Endothelial cell (in vitro differentiated cells): Measurements from ENCODE around the gene OTUB2. TPM values are rescaled to one million over a fixed set of nuclear protein-coding genes. Genes with fewer than 3 reads are reported as not detected.

Source experiments
- DNase-seq: peaks from one replicate; pipeline ENCODE4 v3.0.0; 2021; ENCODE audit warnings: low spot score
- H3K27ac Mint-ChIP-seq: one replicate; pipeline ENCODE4 v1.8.0; 2021; ENCODE audit warnings: mixed read lengths, inconsistent platforms; ENCODE audit not compliant: unreplicated experiment
- H3K27me3 Mint-ChIP-seq: one replicate; pipeline ENCODE4 v1.8.0; 2021; ENCODE audit warnings: mild to moderate bottlenecking, moderate library complexity, mixed read lengths, inconsistent platforms; ENCODE audit not compliant: unreplicated experiment
- H3K36me3 Mint-ChIP-seq: one replicate; pipeline ENCODE4 v1.8.0; 2021; ENCODE audit warnings: mild to moderate bottlenecking, low read depth, mixed read lengths, inconsistent platforms; ENCODE audit not compliant: unreplicated experiment
- H3K4me1 Mint-ChIP-seq: one replicate; pipeline ENCODE4 v1.8.0; 2021; ENCODE audit warnings: mild to moderate bottlenecking, mixed read lengths, inconsistent platforms; ENCODE audit not compliant: unreplicated experiment
- H3K4me3 Mint-ChIP-seq: one replicate; pipeline ENCODE4 v1.8.0; 2021; ENCODE audit warnings: mild to moderate bottlenecking, mixed read lengths, inconsistent platforms; ENCODE audit not compliant: unreplicated experiment
- H3K9me3 Mint-ChIP-seq: one replicate; pipeline ENCODE4 v1.8.0; 2021; ENCODE audit warnings: mixed read lengths, inconsistent platforms; ENCODE audit not compliant: unreplicated experiment
- total RNA-seq: library from RNA; stranded (reverse); fragmentation: NEBNext Ultra II Directional; extraction: Animal tissue kit (Norgen Biotek cat#: 25700); gene quantifications from one replicate; pipeline ENCODE4 v1.2.1, GENCODE V29; 2021; ENCODE audit not compliant: unreplicated experiment
- TF ChIP-seq, protein P1 (sequence below): fragments of 200-600 bp; sonication (generic); IDR thresholded peaks from one replicate; pipeline ENCODE4 v1.5.0; 2021; ENCODE audit warnings: antibody characterized with exemption; ENCODE audit not compliant: unreplicated experiment

OTUB2 gene
- total RNA-seq, 1 donor from 2014 or later: 2.3 TPM

DNA sequence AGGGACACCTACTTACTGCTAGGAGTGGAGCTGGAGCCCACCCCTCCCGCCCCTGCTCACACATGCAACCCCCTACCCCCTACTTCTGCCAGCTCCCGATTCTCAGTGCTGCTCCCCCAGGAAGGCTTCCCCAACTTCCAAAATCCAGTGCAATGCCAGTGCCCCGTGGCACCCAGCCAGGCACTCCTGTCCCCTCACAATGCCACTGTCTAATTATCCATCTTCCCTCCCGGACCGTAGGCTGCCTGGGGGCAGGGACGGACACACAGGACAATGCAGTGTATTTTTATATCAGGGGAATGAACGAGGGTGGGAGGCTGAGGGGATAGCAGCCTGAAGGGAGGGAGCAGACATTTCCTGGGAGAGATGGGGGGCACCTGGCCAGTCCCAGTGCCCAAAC lies 12.4 kb downstream of the OTUB2 start:
- DNase-seq: no peak
- Mint-ChIP-seq H3K27ac (no peak overlapping the region), H3K36me3 (peaks cover 8% of the 10 kb centered on the region), H3K9me3 (no peaks in the 10 kb centered on the region), H3K4me1 (no peaks in the 10 kb centered on the region), H3K27me3 (peaks cover 5% of the 10 kb centered on the region), H3K4me3 (no peak overlapping the region)
- TF ChIP-seq, protein P1, sequence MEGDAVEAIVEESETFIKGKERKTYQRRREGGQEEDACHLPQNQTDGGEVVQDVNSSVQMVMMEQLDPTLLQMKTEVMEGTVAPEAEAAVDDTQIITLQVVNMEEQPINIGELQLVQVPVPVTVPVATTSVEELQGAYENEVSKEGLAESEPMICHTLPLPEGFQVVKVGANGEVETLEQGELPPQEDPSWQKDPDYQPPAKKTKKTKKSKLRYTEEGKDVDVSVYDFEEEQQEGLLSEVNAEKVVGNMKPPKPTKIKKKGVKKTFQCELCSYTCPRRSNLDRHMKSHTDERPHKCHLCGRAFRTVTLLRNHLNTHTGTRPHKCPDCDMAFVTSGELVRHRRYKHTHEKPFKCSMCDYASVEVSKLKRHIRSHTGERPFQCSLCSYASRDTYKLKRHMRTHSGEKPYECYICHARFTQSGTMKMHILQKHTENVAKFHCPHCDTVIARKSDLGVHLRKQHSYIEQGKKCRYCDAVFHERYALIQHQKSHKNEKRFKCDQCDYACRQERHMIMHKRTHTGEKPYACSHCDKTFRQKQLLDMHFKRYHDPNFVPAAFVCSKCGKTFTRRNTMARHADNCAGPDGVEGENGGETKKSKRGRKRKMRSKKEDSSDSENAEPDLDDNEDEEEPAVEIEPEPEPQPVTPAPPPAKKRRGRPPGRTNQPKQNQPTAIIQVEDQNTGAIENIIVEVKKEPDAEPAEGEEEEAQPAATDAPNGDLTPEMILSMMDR: no peak

DNA sequence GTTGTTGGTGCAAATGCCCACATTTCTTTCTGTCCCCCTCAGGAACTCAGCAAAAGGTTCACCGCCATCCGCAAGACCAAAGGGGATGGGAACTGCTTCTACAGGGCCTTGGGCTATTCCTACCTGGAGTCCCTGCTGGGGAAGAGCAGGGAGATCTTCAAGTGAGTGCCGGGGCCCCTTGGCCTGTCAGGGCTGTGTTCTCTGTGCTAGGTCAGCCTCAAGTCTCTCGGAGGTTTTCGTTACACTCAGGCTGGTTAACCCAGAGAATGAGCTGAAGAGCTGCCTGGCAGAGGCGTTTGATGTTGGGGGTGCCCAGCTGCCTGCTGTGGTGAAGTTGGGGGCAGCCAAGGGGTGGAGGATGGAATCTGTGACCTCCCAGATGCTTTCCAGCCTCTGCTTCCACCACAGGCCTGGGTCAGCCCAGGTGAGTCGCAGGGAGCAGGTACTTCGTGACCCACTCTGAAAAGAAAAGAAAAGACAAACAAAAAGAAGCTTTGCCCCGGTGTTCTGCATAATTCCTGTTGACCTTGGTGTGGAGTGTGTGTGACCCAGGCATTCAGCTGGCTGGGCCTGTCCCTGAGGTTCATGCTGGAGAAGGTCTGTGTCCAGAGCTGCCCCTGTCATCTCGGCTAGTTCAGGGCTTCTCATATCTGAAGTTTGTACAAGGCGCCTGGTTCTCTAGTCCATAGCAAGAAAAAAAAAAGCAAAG lies 12.9 kb downstream of the OTUB2 start:
- no peaks in the 10 kb centered on the region for H3K4me1 Mint-ChIP-seq
- no peak for DNase-seq
- H3K27me3 Mint-ChIP-seq: peaks cover 5% of the 10 kb centered on the region

DNA sequence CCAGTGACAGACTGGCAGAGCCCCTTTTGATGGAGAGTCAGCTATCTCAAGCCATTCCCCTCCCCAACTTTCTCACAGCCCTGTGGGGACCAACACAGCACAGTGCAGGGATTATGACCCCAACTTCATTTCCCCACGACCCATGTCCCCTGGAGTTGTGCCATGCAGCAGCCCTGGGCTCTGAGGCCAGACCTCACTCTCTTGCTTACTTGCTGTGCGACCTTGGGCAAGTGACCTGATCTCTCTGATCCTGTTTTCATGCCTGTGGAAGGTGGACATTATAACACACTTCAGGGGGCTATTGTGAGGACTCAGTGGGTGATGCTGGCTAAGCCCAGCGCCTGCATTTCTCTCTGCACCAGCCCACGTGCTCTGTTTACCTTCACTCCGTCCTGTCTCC lies 14.1 kb downstream of the OTUB2 start:
- TF ChIP-seq, protein P1: no peak
- Mint-ChIP-seq H3K27ac (no peak overlapping the region), H3K9me3 (no peaks in the 10 kb centered on the region), H3K27me3 (peaks cover 5% of the 10 kb centered on the region), H3K4me1 (no peaks in the 10 kb centered on the region), H3K4me3 (no peak overlapping the region), H3K36me3 (peaks cover 16% of the 10 kb centered on the region)
- no peak for DNase-seq

More for the DNA sequence above, 12.9 kb downstream of the OTUB2 start:
- TF ChIP-seq, protein P1: no peak
- H3K9me3 Mint-ChIP-seq: no peaks in the 10 kb centered on the region
- H3K27ac Mint-ChIP-seq: no peak overlapping the region
- H3K36me3 Mint-ChIP-seq: peaks cover 8% of the 10 kb centered on the region
- H3K4me3 Mint-ChIP-seq: no peak overlapping the region

DNA sequence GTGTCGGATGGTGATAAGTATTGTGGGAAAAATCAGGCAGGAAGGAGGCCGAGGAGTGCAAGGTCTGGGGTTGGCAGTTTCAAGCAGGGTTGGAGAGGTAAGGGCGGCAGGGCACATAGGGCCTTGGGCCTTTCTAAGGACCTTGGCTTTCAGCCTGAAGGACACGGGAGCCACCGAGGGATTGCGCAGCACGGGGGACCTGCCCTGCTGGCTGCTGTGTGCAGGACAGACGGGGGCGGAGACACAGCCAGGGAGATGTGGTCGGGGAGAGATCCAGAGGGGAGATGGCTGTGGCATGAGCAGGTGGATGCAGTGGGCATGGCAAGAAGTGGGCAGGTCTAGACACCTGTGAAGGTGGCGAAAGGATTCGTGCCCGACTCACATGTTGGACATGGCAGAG lies 14.7 kb downstream of the OTUB2 start:
- DNase-seq: no peak
- no peaks in the 10 kb centered on the region for H3K9me3 Mint-ChIP-seq
- H3K27ac Mint-ChIP-seq: peak overlapping the region; percentile 21
- H3K27me3 Mint-ChIP-seq: peaks cover 5% of the 10 kb centered on the region
- peaks cover 22% of the 10 kb centered on the region for H3K36me3 Mint-ChIP-seq
- H3K4me1 Mint-ChIP-seq: no peaks in the 10 kb centered on the region
- TF ChIP-seq, protein P1: no peak
- H3K4me3 Mint-ChIP-seq: no peak overlapping the region

DNA sequence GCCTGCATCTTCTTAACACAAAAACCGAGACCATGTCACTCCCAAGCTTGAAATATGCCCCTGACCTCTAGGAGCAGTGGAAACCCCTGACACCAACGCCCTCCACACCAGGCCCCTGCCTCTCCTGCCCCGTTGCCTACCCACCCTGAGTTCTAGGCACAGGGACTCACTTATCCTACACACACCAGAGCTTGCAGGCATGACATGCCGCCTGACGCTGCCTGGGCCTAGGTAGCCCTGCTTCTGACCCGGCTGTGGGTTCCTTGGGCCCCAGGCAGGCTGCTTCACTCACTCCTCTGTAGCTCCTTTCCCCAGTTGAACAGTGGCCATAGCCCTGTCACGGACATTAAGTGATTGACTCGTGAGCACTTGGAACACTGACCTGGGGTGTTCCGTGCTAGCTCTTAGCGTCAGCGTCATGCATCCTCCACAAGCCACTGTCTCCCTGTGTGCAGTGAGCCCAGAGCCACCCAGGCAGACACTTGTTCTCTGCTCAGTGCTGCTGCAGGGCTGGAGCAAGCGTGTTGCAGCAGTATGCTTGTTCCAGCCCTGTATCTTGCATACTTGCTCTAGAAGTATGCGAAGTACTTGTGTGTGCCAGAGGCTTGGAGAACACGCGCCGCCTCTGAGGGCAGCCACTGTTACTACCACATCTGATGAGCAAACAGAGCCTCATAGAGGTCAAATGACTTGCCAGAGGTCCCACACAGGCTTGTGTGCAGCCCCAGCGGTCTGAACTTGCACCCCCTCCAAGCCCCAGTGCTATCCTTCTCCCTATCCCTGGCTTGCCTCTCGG lies 15.6 kb downstream of the OTUB2 start:
- H3K4me1 Mint-ChIP-seq: no peaks in the 10 kb centered on the region
- no peak overlapping the region for H3K27ac Mint-ChIP-seq
- no peak for DNase-seq
- no peaks in the 10 kb centered on the region for H3K9me3 Mint-ChIP-seq
- TF ChIP-seq, protein P1: no peak
- H3K36me3 Mint-ChIP-seq: peaks cover 23% of the 10 kb centered on the region
- H3K4me3 Mint-ChIP-seq: no peak overlapping the region
- peaks cover 5% of the 10 kb centered on the region for H3K27me3 Mint-ChIP-seq
